Measurements from ENCODE around the gene DAP3. TPM values are rescaled to one million over a fixed set of nuclear protein-coding genes. Genes with fewer than 3 reads are reported as not detected.
"Not testable (repeated sequence)": the region's sequence is repeated elsewhere in the genome, so short reads cannot be mapped to it uniquely, and the experiment has no call there.

The DAP3 gene
- total RNA-seq, 1 experiment from 2014 or later, result 52.6 TPM

GRCh38 chr1:155695608-155696007, 6.7 kb downstream of the DAP3 start:
- DNase-seq (ENCODE audit: low read depth in 1 of 2, low spot score in 2 of 2), result no peak
- H3K36me3 ChIP-seq, result peaks cover 20% of the 10 kb centered on the region
- no peak overlapping the region for H3K27ac ChIP-seq
- no peaks in the 10 kb centered on the region; the same call in 1 of the 2 replicates for H3K9me3 ChIP-seq (replicated peaks)
- H3K27me3 ChIP-seq (replicated peaks), result no peaks in the 10 kb centered on the region
- no peak overlapping the region for H3K4me3 ChIP-seq
- H3K4me1 ChIP-seq (replicated peaks), result peaks cover 10% of the 10 kb centered on the region

DNA sequence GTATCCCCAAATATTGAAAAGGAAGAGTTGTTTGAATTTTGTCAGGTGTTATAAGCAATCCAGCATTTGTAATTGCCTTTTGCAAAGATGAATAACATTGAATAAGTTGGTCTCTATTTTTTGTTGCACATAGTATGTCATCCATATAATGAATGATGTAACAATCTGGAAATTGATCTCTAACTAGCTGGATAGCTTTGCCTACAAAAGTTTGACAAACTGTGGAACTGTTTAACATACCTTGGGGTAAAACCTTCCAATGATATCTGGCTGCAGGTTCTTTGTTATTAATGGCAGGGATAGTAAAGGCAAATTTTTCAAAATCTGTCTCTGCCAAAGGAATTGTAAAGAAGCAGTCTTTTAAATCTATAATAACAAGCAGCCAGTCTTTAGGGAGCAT, 7.6 kb downstream of the DAP3 start:
- peaks cover 20% of the 10 kb centered on the region for H3K36me3 ChIP-seq
- H3K4me3 ChIP-seq, result no peak overlapping the region
- H3K27ac ChIP-seq, result no peak overlapping the region
- no peaks in the 10 kb centered on the region for H3K27me3 ChIP-seq (replicated peaks)
- DNase-seq (ENCODE audit: low read depth in 1 of 2, low spot score in 2 of 2), result no peak
- peaks cover 10% of the 10 kb centered on the region for H3K4me1 ChIP-seq (replicated peaks)
- no peaks in the 10 kb centered on the region; the same call in 1 of the 2 replicates for H3K9me3 ChIP-seq (replicated peaks)

GRCh38 chr1:155697046-155697445, 8.2 kb downstream of the DAP3 start:
- H3K9me3 ChIP-seq (replicated peaks), result no peaks in the 10 kb centered on the region; the same call in 1 of the 2 replicates
- DNase-seq (ENCODE audit: low read depth in 1 of 2, low spot score in 2 of 2), result no peak
- peaks cover 10% of the 10 kb centered on the region for H3K4me1 ChIP-seq (replicated peaks)
- no peak overlapping the region for H3K27ac ChIP-seq
- no peak overlapping the region for H3K4me3 ChIP-seq
- H3K36me3 ChIP-seq, result peaks cover 20% of the 10 kb centered on the region
- no peaks in the 10 kb centered on the region for H3K27me3 ChIP-seq (replicated peaks)

DNA sequence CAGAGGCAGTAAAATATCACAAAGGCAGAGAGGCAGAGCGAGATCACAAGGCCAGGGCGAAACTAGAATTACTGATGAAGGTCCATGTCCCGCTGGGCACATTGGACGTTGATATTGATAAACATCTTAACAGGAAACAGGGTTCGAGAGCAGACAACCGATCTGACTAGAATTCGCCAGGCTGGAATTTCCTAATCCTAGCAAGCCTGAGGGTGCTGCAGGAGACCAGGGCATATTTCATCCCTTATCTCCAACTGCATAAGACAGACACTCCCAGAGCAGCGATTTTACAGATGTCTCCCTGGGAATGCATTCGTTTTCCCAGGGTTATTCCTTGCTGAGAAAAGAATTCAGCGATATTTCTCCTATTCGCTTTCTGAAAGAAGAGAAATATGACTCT, 8.7 kb downstream of the DAP3 start:
- H3K9me3 ChIP-seq (replicated peaks); DNase-seq (ENCODE audit: low read depth in 1 of 2, low spot score in 2 of 2); H3K27ac ChIP-seq; H3K27me3 ChIP-seq (replicated peaks); H3K4me3 ChIP-seq; H3K4me1 ChIP-seq (replicated peaks): not testable (repeated sequence)
- H3K36me3 ChIP-seq, result peaks cover 22% of the 10 kb centered on the region

DNA sequence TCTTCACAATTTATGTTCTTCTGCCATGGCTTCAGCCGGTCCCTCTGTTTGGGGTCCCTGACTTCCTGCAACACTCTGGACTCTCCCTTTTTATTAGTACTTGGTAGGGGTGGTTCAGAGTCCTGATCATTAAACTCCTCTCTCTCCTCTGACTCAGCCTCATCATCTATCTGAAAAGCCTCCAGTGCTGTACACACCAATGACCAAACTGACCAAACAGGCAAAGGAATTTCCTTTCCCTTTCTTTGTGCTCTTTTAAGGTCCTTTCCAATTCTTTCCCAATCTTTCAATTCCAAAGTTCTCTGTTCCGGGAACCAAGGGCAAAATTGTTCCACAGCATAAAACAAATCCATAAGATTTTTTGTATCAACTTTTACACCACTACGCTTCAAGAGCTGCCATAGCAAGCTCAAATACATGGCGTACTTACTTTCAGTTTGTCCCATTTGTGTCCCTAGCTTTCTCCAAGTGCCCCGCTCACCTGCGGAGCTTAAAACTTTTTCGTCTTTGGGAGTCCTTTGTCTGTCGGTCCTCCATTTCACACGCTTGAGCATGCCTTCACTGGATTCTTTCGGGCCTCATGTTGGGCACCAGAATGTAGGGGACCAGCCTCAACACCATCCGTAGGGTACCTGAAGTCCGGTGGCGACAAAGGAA, 9.6 kb downstream of the DAP3 start:
- H3K9me3 ChIP-seq (replicated peaks), result no peaks in the 10 kb centered on the region; the same call in 1 of the 2 replicates
- H3K27ac ChIP-seq, result no peak overlapping the region
- H3K4me3 ChIP-seq, result no peak overlapping the region
- H3K27me3 ChIP-seq (replicated peaks), result no peaks in the 10 kb centered on the region
- DNase-seq (ENCODE audit: low read depth in 1 of 2, low spot score in 2 of 2), result no peak
- peaks cover 27% of the 10 kb centered on the region for H3K36me3 ChIP-seq
- peaks cover 10% of the 10 kb centered on the region for H3K4me1 ChIP-seq (replicated peaks)

GRCh38 chr1:155699062-155699461, 10.2 kb downstream of the DAP3 start:
- peaks cover 27% of the 10 kb centered on the region for H3K36me3 ChIP-seq
- not testable (repeated sequence) for DNase-seq (ENCODE audit: low read depth in 1 of 2, low spot score in 2 of 2); H3K9me3 ChIP-seq (replicated peaks); H3K27ac ChIP-seq; H3K4me3 ChIP-seq; H3K27me3 ChIP-seq (replicated peaks); H3K4me1 ChIP-seq (replicated peaks)

DNA sequence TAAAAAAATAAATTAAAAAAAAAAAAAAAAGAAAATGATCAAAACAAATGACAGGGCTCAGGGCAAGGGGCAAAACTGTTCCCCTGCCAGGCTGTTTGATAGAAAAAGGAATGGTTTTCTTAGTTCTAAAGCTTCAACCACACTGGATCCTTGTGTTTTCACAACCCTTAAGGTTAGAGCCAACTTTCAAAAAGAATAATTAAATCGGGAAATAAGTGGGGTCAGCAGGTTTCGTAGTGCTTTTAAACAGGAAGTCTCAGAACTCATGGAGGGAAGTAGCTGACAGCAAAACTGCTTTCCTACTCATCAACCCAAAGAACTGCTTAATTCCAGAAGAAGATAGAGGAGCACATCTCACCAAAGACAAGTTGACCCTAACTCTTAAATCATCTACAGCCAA, 12.8 kb downstream of the DAP3 start:
- H3K36me3 ChIP-seq, result peaks cover 16% of the 10 kb centered on the region
- not testable (repeated sequence) for H3K27me3 ChIP-seq (replicated peaks); H3K9me3 ChIP-seq (replicated peaks); DNase-seq (ENCODE audit: low read depth in 1 of 2, low spot score in 2 of 2); H3K4me3 ChIP-seq; H3K4me1 ChIP-seq (replicated peaks); H3K27ac ChIP-seq

- Histone ChIP-seq H3K27ac (no peak overlapping the region), H3K4me3 (no peak overlapping the region), H3K36me3 (peaks cover 7% of the 10 kb centered on the region; the same call in 1 of the 2 replicates), H3K27me3 (replicated peaks) (no peaks in the 10 kb centered on the region), H3K4me1 (replicated peaks) (no peaks in the 10 kb centered on the region), H3K9me3 (replicated peaks) (no peaks in the 10 kb centered on the region)
- DNase-seq (ENCODE audit: low read depth in 1 of 2, low spot score in 2 of 2), result no peak
Measured at GRCh38 chr1:155703216-155703615, 14.3 kb downstream of the DAP3 start.

DNA sequence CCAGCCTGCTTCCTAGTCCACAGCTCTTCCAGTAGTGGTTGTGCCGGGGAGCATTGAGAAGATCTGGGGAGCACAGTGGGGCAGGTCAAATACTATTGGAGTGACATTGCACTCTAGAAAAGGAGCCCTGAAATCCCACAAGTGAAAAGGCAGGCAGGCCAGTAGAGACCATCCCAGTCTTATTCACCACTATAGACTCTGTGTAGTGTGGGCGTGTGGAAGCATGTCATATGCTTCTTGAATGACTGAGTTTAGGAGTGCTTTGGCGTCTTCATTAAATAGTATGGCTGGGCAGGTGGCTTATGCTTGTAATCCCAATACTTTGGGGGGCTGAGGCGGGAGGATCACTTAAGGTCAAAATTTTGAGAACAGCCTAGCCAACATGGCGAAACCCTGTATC, 15.5 kb downstream of the DAP3 start:
- not testable (repeated sequence) for H3K4me1 ChIP-seq (replicated peaks); H3K36me3 ChIP-seq; DNase-seq (ENCODE audit: low read depth in 1 of 2, low spot score in 2 of 2); H3K9me3 ChIP-seq (replicated peaks); H3K4me3 ChIP-seq; H3K27me3 ChIP-seq (replicated peaks); H3K27ac ChIP-seq

GRCh38 chr1:155706139-155706538, 17.2 kb downstream of the DAP3 start:
- H3K4me1 ChIP-seq (replicated peaks), result no peaks in the 10 kb centered on the region
- no peak overlapping the region for H3K4me3 ChIP-seq
- peak overlapping the region; percentile 19; the same call in 1 of the 2 replicates for H3K27ac ChIP-seq
- DNase-seq (ENCODE audit: low read depth in 1 of 2, low spot score in 2 of 2), result peak; percentile 35 to 50
- H3K27me3 ChIP-seq (replicated peaks), result no peaks in the 10 kb centered on the region
- H3K9me3 ChIP-seq (replicated peaks), result no peaks in the 10 kb centered on the region
- peaks cover 16% of the 10 kb centered on the region for H3K36me3 ChIP-seq

DNA sequence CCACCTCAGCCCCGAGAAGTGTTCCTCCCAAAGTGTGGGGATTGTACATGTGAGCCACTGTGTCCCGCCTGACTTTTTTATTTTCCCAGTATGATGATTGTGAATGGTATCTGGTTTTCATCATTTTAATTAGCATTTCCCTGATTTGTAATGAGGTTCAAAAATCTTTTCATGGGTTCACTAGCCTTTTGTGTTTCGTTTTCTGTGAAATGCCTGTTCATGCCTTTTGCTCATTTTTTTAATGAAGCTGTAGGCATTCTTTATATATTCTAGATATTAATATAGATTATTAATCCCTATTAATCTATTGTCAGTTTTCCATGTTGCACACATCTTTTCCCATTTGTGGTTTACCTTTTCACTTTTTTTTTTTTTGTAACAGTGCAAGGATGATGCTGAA, 20.5 kb downstream of the DAP3 start:
- no peak overlapping the region for H3K4me3 ChIP-seq
- H3K27me3 ChIP-seq (replicated peaks), result no peaks in the 10 kb centered on the region
- H3K27ac ChIP-seq, result no peak overlapping the region
- no peak for DNase-seq (ENCODE audit: low read depth in 1 of 2, low spot score in 2 of 2)
- no peaks in the 10 kb centered on the region for H3K4me1 ChIP-seq (replicated peaks)
- peaks cover 28% of the 10 kb centered on the region for H3K36me3 ChIP-seq
- no peaks in the 10 kb centered on the region for H3K9me3 ChIP-seq (replicated peaks)

GRCh38 chr1:155711457-155711856, 22.6 kb downstream of the DAP3 start:
- peaks cover 38% of the 10 kb centered on the region for H3K36me3 ChIP-seq
- not testable (repeated sequence) for H3K4me1 ChIP-seq (replicated peaks); H3K27ac ChIP-seq; DNase-seq (ENCODE audit: low read depth in 1 of 2, low spot score in 2 of 2); H3K27me3 ChIP-seq (replicated peaks); H3K4me3 ChIP-seq; H3K9me3 ChIP-seq (replicated peaks)

DNA sequence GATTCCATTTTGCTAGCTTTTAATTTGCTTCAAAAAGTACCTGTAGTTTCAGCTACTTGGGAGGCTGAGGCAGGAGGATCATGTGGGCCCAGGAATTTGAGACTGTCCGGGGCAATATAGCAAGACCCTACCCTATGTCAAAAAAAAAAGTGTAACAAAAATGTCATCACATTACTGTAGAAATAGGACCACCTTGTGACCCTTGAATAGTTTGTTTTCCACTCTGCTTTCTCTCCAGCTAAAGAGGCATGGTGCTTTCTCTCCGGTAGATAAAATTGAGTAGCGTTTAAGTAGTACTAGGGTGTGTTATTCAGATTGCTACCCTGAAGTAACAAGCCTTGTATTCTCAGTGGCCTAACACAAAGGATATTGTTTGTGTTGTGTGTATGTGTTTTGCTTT, 23.7 kb downstream of the DAP3 start:
- not testable (repeated sequence) for H3K4me1 ChIP-seq (replicated peaks); H3K4me3 ChIP-seq; H3K27me3 ChIP-seq (replicated peaks); H3K27ac ChIP-seq; H3K9me3 ChIP-seq (replicated peaks); DNase-seq (ENCODE audit: low read depth in 1 of 2, low spot score in 2 of 2)
- peaks cover 46% of the 10 kb centered on the region for H3K36me3 ChIP-seq

DNA sequence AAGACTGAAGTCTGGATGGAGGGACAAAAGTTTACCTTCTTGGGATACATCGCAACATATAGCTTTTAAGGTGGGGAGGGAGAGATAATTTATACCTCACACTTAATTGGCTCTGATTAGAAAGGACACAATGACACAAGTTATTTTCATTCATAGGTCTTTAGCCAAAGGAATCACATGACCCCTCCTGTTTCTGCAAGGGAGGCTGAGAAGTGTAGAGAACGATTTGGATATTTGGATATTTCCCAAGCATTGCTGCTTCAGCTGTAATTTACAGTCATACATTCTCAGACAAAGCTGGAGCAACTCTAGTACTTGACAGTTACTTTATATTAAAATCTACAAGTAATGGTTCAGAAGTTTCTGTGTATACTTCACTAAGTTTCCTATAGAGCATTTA, 24.2 kb downstream of the DAP3 start:
- Histone ChIP-seq H3K4me1 (replicated peaks) (no peaks in the 10 kb centered on the region), H3K4me3 (no peak overlapping the region), H3K9me3 (replicated peaks) (no peaks in the 10 kb centered on the region), H3K36me3 (peaks cover 51% of the 10 kb centered on the region), H3K27ac (no peak overlapping the region), H3K27me3 (replicated peaks) (no peaks in the 10 kb centered on the region)
- DNase-seq (ENCODE audit: low read depth in 1 of 2, low spot score in 2 of 2), result no peak

- not testable (repeated sequence) for H3K9me3 ChIP-seq (replicated peaks); H3K27ac ChIP-seq; H3K27me3 ChIP-seq (replicated peaks); H3K4me1 ChIP-seq (replicated peaks); H3K4me3 ChIP-seq; DNase-seq (ENCODE audit: low read depth in 1 of 2, low spot score in 2 of 2)
- H3K36me3 ChIP-seq, result peaks cover 56% of the 10 kb centered on the region
Measured at GRCh38 chr1:155715056-155715455, 26.2 kb downstream of the DAP3 start.

Measured in SJSA1 (cell line).